CD8-positive, alpha-beta memory T cell (primary cell): ENCODE measurements around the gene FAM131B. TPM values are rescaled to one million over a fixed set of nuclear protein-coding genes. Genes with fewer than 3 reads are reported as not detected.

Source experiments
- CTCF ChIA-PET: fragments of 350-600 bp; sonication (Branson Sonifier 250); formaldehyde crosslinking; loops from one replicate; lab custom pipeline; 2021; ENCODE audit warnings: antibody characterized with exemption; lab: Charles Lee
- POLR2A ChIA-PET: fragments of 350-600 bp; sonication (Branson Sonifier 250); formaldehyde crosslinking; loops from one replicate; lab custom pipeline; 2021; ENCODE audit warnings: antibody characterized with exemption; lab: Charles Lee
- DNase-seq, 5 donors: peaks; one replicate each; pipeline versions ENCODE4 v3.0.0 to v3.0.0-alpha.2; 2020 to 2022; ENCODE audit warnings: mixed read lengths in 1 of 5
- H3K27ac ChIP-seq: one replicate; pipeline ENCODE4 v1.7.0; 2013; ENCODE audit warnings: low read depth, mild to moderate bottlenecking, low read length, moderate library complexity
- H3K27me3 ChIP-seq: 2 replicates; pipeline ENCODE4 v1.7.0; 2013; ENCODE audit warnings: low read length, mild to moderate bottlenecking; ENCODE audit not compliant: insufficient read depth, poor library complexity, severe bottlenecking
- H3K36me3 ChIP-seq: 2 replicates; pipeline ENCODE4 v1.7.0; 2013; ENCODE audit warnings: mild to moderate bottlenecking, low read length, moderate library complexity; ENCODE audit not compliant: insufficient read depth
- H3K4me1 ChIP-seq: 2 replicates; pipeline ENCODE4 v1.7.0; 2013; ENCODE audit warnings: mild to moderate bottlenecking, low read length, moderate library complexity; ENCODE audit not compliant: insufficient read depth
- H3K4me3 ChIP-seq: 2 replicates; pipeline ENCODE4 v1.7.0; 2013; ENCODE audit warnings: mild to moderate bottlenecking, low read length
- H3K9me3 ChIP-seq: 2 replicates; pipeline ENCODE4 v1.7.0; 2013; ENCODE audit warnings: mild to moderate bottlenecking, low read length
- H3K27ac Mint-ChIP-seq, 8 donors: one replicate each; pipeline ENCODE4 v1.8.0; 2020 to 2021; ENCODE audit warnings: mixed read lengths in 8 of 8, mild to moderate bottlenecking in 6 of 8, inconsistent platforms in 3 of 8, moderate library complexity in 3 of 8
- H3K27me3 Mint-ChIP-seq, 2 donors: one replicate each; pipeline ENCODE4 v1.8.0; 2020 to 2021; ENCODE audit warnings: mixed read lengths in 2 of 2, mild to moderate bottlenecking in 1 of 2, moderate library complexity in 1 of 2
- H3K36me3 Mint-ChIP-seq, 3 donors: one replicate each; pipeline ENCODE4 v1.8.0; 2020 to 2021; ENCODE audit warnings: mixed read lengths in 3 of 3, inconsistent platforms in 1 of 3, mild to moderate bottlenecking in 1 of 3
- H3K4me1 Mint-ChIP-seq, 3 donors: one replicate each; pipeline ENCODE4 v1.8.0; 2020 to 2021; ENCODE audit warnings: mixed read lengths in 3 of 3, inconsistent platforms in 1 of 3, mild to moderate bottlenecking in 1 of 3
- H3K4me3 Mint-ChIP-seq, 7 donors: one replicate each; pipeline ENCODE4 v1.8.0; 2020 to 2021; ENCODE audit warnings: mixed read lengths in 7 of 7, mild to moderate bottlenecking in 6 of 7, moderate library complexity in 4 of 7, inconsistent platforms in 2 of 7
- H3K9me3 Mint-ChIP-seq, 5 donors: one replicate each; pipeline ENCODE4 v1.8.0; 2020 to 2022; ENCODE audit warnings: mixed read lengths in 5 of 5, mild to moderate bottlenecking in 3 of 5, moderate library complexity in 2 of 5, inconsistent platforms in 1 of 5
- polyA plus RNA-seq: library from polyadenylated mRNA; unstranded; fragments of 300-500 nt; fragmentation: Illumina TruSeq; gene quantifications from one replicate; pipeline ENCODE4 v1.2.3, GENCODE V29; 2021
- total RNA-seq, 2 experiments: library from RNA; stranded (reverse); gene quantifications; one replicate each; pipeline ENCODE4 v1.2.3, GENCODE V29; 2021

FAM131B gene
- total and polyA plus RNA-seq, 3 experiments from 2014 or later, result 1.6 to 2.8 (median 2.4) TPM

DNA sequence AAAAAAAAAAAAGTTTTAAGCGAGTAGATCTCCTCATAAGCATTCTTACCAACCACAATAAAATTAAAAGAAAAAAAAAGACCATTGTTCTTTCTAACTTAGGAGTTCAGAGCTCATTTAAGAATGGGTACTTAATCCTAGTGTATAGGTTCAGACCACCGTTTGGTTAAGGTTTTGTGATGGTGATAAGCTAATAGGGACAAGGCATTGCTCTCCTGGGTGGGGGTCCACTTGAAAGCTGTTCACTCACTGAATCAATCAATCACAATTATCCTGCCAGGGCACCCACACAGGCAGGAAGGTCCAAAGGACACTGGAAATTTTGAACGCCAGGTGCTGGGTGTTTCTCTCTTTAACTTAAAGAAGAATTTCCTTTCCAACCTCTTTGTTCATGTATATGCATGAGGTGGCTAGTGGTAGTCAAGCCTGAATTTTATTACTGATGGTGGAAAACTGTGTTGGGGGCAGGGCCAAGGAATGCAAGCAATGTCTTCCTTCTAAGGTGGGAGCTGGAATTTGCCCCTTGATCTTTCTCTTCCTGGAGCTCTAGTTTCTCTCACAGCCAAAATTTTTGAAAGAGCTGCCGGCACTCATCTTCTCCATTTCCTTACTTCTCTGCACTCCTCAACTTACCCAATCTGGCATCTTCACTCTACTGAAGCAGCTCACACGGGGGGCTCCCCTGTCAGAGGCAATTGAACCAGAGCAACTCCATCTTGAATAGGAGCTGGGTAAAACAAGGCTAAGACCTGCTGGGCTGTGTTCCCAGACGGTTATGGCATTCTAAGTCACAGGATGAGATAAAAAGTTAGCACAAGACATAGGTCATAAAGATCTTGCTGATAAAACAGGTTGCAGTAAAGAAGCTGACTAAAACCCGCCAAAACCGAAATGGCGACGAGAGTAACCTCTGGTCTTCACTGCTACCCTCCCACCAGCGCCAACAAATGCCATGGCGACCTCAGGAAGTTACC lies 7.5 kb upstream of the FAM131B start:
- CTCF ChIA-PET, result interaction anchor here (0.9 to 4.5 kb wide), 9 partner anchors 10 to 155 kb away, joined by 3 to 36 read pairs (median 6); no protein-coding TSS in a partner anchor
- no peak overlapping the region for H3K4me3 ChIP-seq
- Mint-ChIP-seq H3K27me3 (peaks cover 0 to 5% of the 10 kb centered on the region in 2 donors), H3K4me1 (peaks cover 35 to 39% (median 36%) of the 10 kb centered on the region in 3 donors), H3K36me3 (no peaks in the 10 kb centered on the region), H3K4me3 (peak overlapping the region in 1 of 7 donors; percentile 5), H3K27ac (peak overlapping the region in 1 of 8 donors; percentile 26), H3K9me3 (no peaks in the 10 kb centered on the region)
- POLR2A ChIA-PET, result interaction anchor here (0.7 to 1.1 kb wide), 2 partner anchors 12 to 51 kb away, joined by 3 to 6 read pairs; partner anchors contain the start of gene ZYX
- DNase-seq, result no peak
- H3K4me1 ChIP-seq, result peaks cover 18% of the 10 kb centered on the region
- no peaks in the 10 kb centered on the region for H3K9me3 ChIP-seq
- peaks cover 3% of the 10 kb centered on the region for H3K27me3 ChIP-seq
- H3K36me3 ChIP-seq, result no peaks in the 10 kb centered on the region
- no peak overlapping the region for H3K27ac ChIP-seq

DNA sequence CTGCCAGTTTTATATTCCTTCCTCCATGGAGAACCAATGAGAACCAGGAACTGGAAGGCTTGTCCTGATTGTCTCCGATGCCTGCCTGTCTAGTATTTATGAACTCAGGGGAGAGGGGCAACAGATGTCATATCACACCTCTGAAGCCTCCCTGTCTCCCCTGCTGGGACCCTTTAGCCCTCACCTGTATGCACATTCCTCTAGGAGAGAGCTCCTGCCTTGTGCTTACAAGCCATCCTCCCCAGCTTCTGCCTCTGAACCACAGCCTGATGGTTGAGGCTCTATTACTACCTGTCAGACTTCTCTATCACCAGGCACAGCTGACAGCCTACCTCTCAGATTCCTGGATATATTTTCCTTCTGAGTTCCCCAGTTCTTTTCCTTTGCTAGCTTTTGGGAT lies 5.9 kb upstream of the FAM131B start:
- H3K27me3 ChIP-seq, result peaks cover 19% of the 10 kb centered on the region
- Mint-ChIP-seq H3K36me3 (no peaks in the 10 kb centered on the region), H3K4me1 (peaks cover 20 to 29% (median 22%) of the 10 kb centered on the region in 3 donors), H3K4me3 (no peak overlapping the region), H3K27me3 (peaks cover 7 to 21% of the 10 kb centered on the region in 2 donors), H3K27ac (peak overlapping the region in 2 of 8 donors; percentile 6 to 88), H3K9me3 (no peaks in the 10 kb centered on the region)
- H3K4me1 ChIP-seq, result peaks cover 12% of the 10 kb centered on the region
- H3K9me3 ChIP-seq, result no peaks in the 10 kb centered on the region
- POLR2A ChIA-PET, result no interaction called here
- no peak overlapping the region for H3K27ac ChIP-seq
- no peak overlapping the region for H3K4me3 ChIP-seq
- H3K36me3 ChIP-seq, result no peaks in the 10 kb centered on the region
- DNase-seq, result no peak
- CTCF ChIA-PET, result interaction anchor here (1.3 to 4.5 kb wide), 5 partner anchors 10 to 128 kb away, joined by 3 to 36 read pairs (median 8); no protein-coding TSS in a partner anchor

DNA sequence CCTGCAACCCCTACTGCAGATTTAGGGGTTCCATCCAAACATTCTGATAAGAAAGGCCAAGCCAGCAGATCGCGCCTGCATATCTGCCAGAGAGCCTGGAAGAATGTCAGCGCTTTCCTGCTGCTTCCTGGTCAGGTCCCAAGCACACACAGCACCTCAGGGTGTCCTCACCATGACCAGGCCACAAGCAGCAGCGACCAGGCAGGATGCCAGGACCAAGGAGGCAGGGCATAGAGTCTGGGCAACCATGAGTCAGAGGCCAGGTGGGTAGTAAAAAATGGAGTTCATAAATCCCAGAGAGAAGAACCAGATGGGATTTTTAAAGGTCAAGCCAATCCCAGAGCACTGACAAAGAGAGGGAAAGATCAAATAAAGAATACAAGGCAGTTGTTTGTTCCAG lies 5.5 kb upstream of the FAM131B start:
- no peaks in the 10 kb centered on the region for H3K36me3 Mint-ChIP-seq
- no peak overlapping the region for H3K4me3 ChIP-seq
- H3K4me3 Mint-ChIP-seq, result no peak overlapping the region
- H3K27me3 ChIP-seq, result peaks cover 23% of the 10 kb centered on the region
- peaks cover 10 to 25% of the 10 kb centered on the region in 2 donors for H3K27me3 Mint-ChIP-seq
- H3K4me1 Mint-ChIP-seq, result peaks cover 21 to 29% (median 22%) of the 10 kb centered on the region in 3 donors
- POLR2A ChIA-PET, result no interaction called here
- no peaks in the 10 kb centered on the region for H3K9me3 ChIP-seq
- DNase-seq, result no peak
- H3K27ac ChIP-seq, result no peak overlapping the region
- CTCF ChIA-PET, result interaction anchor here (1.3 to 4.5 kb wide), 4 partner anchors 10 to 128 kb away, joined by 3 to 36 read pairs (median 7); no protein-coding TSS in a partner anchor
- peak overlapping the region in 1 of 8 donors; percentile 88 for H3K27ac Mint-ChIP-seq
- peaks cover 16% of the 10 kb centered on the region for H3K4me1 ChIP-seq
- H3K9me3 Mint-ChIP-seq, result no peaks in the 10 kb centered on the region
- H3K36me3 ChIP-seq, result no peaks in the 10 kb centered on the region

DNA sequence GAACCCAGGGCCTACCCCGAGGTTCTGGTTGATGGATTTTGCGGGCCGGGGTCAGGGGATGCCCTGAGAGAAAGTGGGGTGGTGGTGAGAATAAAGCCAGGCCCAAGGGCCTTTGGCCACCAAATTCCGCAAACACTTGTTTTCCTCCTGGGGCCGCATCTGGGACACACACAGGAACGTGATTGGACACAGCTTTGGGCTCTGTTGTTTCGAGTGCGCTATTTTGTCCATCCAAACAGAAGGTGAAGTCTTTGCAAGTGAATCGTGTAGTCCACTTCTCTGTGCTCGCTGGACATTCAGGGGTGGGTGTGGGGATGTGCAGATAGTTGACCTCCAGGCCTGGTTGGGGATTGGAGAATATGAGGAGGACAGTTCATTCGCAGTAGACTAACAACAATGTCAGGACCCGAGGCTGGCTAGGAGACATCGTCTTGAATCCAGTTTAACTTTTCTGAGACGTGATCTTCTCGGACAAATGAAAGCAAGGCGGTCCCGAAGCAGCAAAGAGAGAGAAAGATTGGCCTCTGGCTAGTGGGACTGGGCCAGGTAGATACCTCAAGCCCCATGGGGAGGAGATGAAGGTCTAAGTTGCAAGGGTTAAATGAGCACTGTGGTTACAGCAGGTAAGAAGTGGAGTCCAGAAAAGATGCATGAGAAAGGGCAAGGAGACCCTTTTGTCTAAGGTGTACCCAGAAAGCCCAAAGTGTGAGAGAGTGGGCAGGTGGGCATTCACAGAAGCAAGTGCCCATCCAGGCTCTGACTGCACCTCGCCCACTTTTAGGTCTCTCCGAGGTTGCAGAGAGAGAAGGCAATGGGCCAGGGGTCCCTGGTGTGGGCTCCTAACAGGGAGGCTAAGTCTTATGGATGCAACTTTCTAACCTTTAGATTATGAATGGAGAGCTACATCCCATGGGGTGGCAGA lies 764 bp upstream of the FAM131B start:
- no peak overlapping the region for H3K27ac ChIP-seq
- H3K36me3 ChIP-seq, result no peaks in the 10 kb centered on the region
- DNase-seq, result no peak
- ChIA-PET POLR2A (interaction anchor here (0.6 to 1.0 kb wide), 2 partner anchors 18 to 63 kb away, joined by 3 read pairs; no protein-coding TSS in a partner anchor), CTCF (interaction anchor here (1.0 to 3.4 kb wide), 4 partner anchors 9 to 123 kb away, joined by 3 to 14 read pairs (median 10); partner anchors contain the start of gene ZYX)
- Mint-ChIP-seq H3K4me1 (peaks cover 10 to 16% (median 11%) of the 10 kb centered on the region in 3 donors), H3K27ac (peak overlapping the region in 4 of 8 donors; percentile 4 to 66 (median 48)), H3K27me3 (peaks cover 14 to 25% of the 10 kb centered on the region in 2 donors), H3K4me3 (peak overlapping the region; percentile 71 to 90 (median 78)), H3K36me3 (no peaks in the 10 kb centered on the region), H3K9me3 (no peaks in the 10 kb centered on the region)
- H3K4me1 ChIP-seq, result peaks cover 7% of the 10 kb centered on the region
- no peaks in the 10 kb centered on the region for H3K9me3 ChIP-seq
- H3K27me3 ChIP-seq, result peaks cover 25% of the 10 kb centered on the region
- H3K4me3 ChIP-seq, result peak overlapping the region; percentile 38

DNA sequence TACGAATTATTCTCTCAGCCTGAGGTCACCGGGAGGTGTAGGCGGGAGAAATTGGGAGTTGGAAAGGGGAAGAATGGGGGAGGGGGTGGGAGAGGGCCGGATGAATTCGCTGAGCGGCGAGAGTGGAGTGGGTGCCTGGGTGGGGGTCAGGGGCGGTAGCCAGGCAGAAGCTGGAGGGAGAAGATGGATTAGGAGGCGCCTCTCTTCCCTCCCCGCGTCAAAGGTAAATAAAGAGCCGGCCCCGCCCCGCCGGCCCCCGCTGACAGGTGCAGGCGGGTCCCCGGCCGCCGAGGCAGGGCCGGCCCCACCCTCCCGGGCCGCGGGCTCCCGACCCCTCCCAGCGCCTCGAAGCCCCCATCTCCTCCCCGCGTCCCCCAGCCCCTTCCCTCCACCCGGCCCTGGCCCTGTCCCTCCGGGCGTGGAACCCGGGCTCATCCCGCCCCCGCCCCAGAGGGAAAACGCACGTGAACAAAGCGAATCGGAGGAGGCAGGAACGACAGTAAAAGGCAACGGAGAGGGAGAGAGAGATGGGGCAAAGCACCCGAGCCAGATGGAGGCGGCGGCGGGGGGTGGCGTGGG lies 872 bp downstream of the FAM131B start:
- Mint-ChIP-seq H3K9me3 (no peaks in the 10 kb centered on the region), H3K36me3 (no peaks in the 10 kb centered on the region), H3K27me3 (peaks cover 14 to 25% of the 10 kb centered on the region in 2 donors), H3K27ac (peak overlapping the region in 1 of 8 donors; percentile 69), H3K4me1 (peaks cover 10 to 16% (median 11%) of the 10 kb centered on the region in 3 donors), H3K4me3 (peak overlapping the region; percentile 74 to 96 (median 85))
- DNase-seq, result no peak
- peaks cover 25% of the 10 kb centered on the region for H3K27me3 ChIP-seq
- peaks cover 7% of the 10 kb centered on the region for H3K4me1 ChIP-seq
- peak overlapping the region; percentile 47 for H3K4me3 ChIP-seq
- H3K27ac ChIP-seq, result no peak overlapping the region
- H3K36me3 ChIP-seq, result no peaks in the 10 kb centered on the region
- H3K9me3 ChIP-seq, result no peaks in the 10 kb centered on the region
- ChIA-PET CTCF (interaction anchor here (1.0 to 3.4 kb wide), 3 partner anchors 14 to 121 kb away, joined by 5 to 12 read pairs (median 12); no protein-coding TSS in a partner anchor), POLR2A (interaction anchor here (0.6 kb wide), 2 partner anchors 19 to 99 kb away, joined by 3 to 6 read pairs; partner anchors contain the start of gene GSTK1)

DNA sequence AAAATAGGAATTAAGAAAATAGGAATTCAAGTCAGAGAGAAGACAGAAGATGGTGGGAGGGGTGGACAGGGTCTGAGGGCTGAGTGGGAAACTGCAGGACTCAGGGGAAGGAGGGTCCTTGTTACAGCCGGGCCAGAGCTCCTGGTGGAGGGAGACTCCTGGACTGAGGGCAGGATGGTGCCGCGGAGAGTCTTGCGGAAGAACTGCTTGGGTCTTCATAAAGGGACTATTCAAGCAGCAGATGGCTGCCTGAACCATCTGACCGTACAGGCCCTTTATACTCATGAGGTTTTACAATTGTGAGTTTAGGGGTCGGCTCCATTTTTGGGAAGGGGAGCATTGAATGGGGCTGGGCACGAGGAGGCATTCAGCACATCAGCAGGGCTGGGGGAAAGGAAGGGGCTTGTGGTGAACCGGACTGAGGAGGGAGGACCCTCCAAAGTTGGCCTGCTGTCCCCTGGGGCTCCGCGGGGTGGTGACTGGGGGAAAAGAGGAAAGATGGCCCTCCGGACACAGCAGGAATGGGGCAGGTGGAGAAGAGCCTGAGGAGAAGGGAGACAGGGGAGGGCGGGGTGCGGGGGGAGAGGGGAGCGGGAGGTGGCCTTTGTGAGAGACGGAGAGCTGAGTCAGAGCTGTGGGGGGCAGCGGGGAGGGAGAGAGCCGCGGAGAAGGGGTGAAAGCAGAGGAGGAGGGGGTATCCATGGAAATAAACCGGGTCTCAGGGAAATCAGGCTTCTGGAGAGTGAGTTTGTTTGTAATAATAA lies 1.5 kb downstream of the FAM131B start:
- H3K4me3 ChIP-seq, result no peak overlapping the region
- H3K36me3 Mint-ChIP-seq, result no peaks in the 10 kb centered on the region
- no peaks in the 10 kb centered on the region for H3K36me3 ChIP-seq
- peak overlapping the region; percentile 49 to 91 (median 77) for H3K4me3 Mint-ChIP-seq
- H3K9me3 Mint-ChIP-seq, result no peaks in the 10 kb centered on the region
- peaks cover 14 to 25% of the 10 kb centered on the region in 2 donors for H3K27me3 Mint-ChIP-seq
- ChIA-PET CTCF (interaction anchor here (0.8 to 3.4 kb wide), 5 partner anchors 11 to 120 kb away, joined by 3 to 12 read pairs (median 5); no protein-coding TSS in a partner anchor), POLR2A (no interaction called here)
- no peak for DNase-seq
- no peak overlapping the region for H3K27ac ChIP-seq
- peaks cover 25% of the 10 kb centered on the region for H3K27me3 ChIP-seq
- peaks cover 10 to 16% (median 11%) of the 10 kb centered on the region in 3 donors for H3K4me1 Mint-ChIP-seq
- peaks cover 7% of the 10 kb centered on the region for H3K4me1 ChIP-seq
- no peaks in the 10 kb centered on the region for H3K9me3 ChIP-seq
- peak overlapping the region in 3 of 8 donors; percentile 47 to 69 (median 67) for H3K27ac Mint-ChIP-seq
